HG02852 (cell line): ENCODE results near the gene PLCXD3.

Experiments
- ATAC-seq: cut with Tn5 transposase; IDR thresholded peaks from one replicate; pipeline ENCODE4 v1.9.1; 2021; ENCODE audit warnings: mild to moderate bottlenecking, moderate library complexity; ENCODE audit not compliant: unreplicated experiment

Gene PLCXD3

DNA sequence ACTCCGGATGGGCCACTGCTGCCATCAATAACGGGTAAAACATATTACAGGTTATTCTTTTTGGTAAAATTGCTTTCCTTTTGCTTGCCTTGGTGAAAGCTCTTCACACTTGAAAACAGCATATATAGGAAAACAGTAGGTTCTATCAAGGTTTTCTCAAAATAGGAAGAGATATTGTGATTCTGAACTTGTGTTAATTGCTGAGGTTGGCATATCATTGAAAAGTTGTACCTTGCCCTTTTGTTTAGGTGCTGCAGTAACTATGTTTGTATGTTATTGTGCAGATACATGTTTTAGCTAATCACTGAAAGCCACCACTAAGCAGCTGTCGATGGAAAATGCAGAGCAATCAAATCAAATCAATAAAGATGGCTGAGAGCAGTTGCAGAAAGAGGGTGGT lies 219.1 kb downstream of the PLCXD3 start:
- ATAC-seq = no peak

DNA sequence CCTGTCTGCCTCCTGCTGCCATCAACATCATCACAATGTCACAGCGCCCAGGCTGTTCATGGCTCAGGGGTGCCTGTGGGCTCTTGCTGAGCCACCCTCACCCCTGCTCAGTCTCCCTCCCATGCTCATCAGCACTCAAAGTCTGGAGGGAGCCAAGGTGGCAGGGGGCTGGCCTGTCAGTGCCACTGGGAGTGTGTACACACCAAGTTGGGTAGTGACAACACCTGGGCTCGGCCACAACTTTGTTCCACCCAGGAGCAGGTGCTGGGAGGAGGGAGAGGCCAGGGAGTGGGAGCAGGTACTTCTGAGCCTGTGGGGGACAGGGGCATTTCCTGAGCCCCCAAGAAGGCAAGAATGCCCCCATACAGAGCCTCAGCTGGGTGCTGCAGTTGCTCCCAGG lies 219.6 kb downstream of the PLCXD3 start:
- no peak for ATAC-seq

GRCh38 chr5:41289970-41290464 lies 220.4 kb downstream of the PLCXD3 start:
- no peak for ATAC-seq

- no peak for ATAC-seq
Observed at GRCh38 chr5:41286696-41287095, 223.7 kb downstream of the PLCXD3 start.

GRCh38 chr5:41286165-41286564 lies 224.2 kb downstream of the PLCXD3 start:
- no peak for ATAC-seq

DNA sequence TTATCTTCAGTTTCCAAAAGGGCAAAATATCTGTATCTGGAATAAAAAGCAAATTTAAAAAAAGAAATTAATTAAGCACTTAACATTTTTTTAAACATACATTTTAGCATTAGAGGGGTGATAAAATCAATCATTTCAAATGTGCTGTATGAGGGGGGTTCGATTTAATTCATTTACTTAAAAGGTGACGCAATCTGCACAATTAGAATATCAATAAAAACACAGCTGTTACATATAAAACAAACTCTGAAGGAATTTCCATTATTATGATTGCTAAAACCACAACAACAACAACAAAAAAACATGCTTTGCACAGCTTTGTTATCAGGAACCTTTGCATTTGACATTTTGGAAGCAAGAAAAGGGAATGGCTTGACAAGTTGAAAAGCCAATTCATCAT lies 225.5 kb downstream of the PLCXD3 start:
- ATAC-seq = no peak

GRCh38 chr5:41281215-41281810 lies 229.1 kb downstream of the PLCXD3 start:
- ATAC-seq = no peak

- ATAC-seq = no peak
Observed at GRCh38 chr5:41279040-41279439, 231.4 kb downstream of the PLCXD3 start.

DNA sequence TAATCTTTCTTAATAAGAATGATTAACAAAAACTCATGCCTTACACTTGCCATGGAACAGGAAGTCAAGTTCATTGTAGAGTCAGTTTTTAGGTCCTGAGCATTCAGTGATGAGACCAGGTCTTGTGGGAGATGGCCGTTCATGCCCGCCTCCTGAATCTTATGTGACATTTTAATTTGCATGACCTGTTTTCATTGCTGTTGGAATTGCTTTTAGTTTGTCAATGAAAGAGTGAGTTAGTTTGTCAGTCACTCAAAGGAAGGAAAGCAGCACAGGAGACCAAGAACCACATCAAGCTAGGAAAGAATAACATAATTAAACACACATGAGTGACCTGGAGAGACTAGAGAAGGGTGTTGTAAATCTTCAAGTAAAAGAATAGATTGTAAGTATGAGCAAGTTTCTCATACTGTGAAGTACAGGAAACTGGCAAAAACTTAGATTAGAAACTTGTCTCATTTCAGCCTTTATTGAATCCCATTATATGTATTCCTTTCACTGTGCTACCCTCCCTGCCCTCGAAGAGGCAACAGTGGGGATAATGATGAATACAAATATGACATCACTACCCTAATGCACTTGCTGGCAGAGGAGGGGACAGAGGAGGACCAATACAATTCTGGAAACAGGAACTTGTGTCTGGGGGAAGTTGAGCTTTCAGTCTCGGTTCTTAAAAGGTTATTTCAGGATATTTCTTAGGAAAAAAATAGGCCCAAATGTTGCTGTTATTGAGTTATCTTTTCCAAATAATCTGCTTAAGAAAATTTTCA lies 232.7 kb downstream of the PLCXD3 start:
- ATAC-seq = no peak

GRCh38 chr5:41275813-41276512 lies 234.4 kb downstream of the PLCXD3 start:
- peak; percentile 63 for ATAC-seq

- ATAC-seq = peak; percentile 94
Observed at GRCh38 chr5:41270423-41271251, 239.8 kb downstream of the PLCXD3 start.

- ATAC-seq = no peak
Observed at GRCh38 chr5:41268894-41269293, 241.5 kb downstream of the PLCXD3 start.

- no peak for ATAC-seq
Observed at GRCh38 chr5:41266377-41266776, 244.0 kb downstream of the PLCXD3 start.

- ATAC-seq = no peak
Observed at GRCh38 chr5:41264019-41264418, 246.4 kb downstream of the PLCXD3 start.

DNA sequence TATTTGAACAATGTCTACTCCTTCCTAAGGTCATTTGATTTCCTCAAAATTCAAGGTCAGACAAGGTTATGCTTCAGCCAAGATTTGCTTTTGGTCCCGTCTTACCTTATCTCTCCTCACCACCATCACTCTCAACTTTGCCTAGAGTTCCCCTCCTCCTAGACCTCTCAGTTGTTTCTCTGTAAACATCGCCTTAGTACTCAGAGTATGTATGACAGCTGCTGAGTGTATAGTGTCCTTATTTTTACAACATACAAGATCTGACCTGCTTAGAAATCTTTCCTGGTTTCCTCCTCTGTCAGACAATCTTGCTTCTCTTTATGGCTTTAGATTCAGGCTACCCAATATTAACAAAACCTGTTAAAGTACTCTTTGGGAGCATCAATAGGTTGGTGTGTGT lies 247.1 kb downstream of the PLCXD3 start:
- no peak for ATAC-seq
